GM19397 (cell line): ENCODE measurements around the gene MAF.

Experiments
- ATAC-seq: cut with Tn5 transposase; IDR thresholded peaks from one replicate; pipeline ENCODE4 v1.9.1; 2021; ENCODE audit warnings: mild to moderate bottlenecking, moderate library complexity; ENCODE audit not compliant: unreplicated experiment

Gene MAF

DNA sequence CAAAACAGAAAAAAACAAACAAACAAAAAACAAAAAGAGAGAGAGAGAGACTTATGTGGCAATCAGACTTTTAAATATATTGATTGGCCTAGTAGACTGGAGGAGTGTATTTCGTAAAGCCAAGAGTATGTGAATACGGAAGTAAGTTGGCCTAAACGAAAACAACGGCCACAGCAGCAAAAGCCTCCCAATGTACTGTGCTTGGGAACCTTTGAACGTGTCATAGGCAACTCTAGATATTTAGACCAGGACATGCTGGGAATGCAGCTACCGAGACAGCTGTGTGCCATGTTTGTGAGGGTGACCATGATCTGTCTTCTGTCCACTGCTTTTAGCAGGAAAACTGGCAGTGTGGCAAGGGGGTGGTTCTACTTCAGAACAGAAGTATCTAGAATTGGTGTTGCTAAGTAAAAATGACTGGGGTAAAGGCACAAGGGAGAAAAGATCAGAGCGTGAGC lies 7.4 kb downstream of the MAF start:
- ATAC-seq, result no peak

DNA sequence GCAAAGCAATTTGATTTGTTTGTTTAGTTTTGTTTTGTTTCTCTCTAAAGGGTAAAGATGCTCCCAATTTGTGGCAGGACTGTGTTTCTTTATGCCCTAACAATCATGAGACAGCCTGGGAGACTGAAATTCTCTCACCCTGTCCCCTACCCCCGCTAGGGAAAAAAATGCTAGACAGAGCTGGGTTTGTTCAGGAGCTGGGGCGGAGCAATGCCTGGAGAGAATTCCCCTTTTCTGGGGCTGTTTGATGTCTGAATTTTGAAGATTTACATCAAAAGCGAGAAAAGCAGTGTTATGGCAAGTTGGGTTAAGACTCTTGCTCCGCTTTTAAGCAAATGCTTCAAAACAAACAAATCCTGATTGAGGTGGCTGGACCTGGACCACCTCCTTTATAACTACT lies 8.4 kb downstream of the MAF start:
- ATAC-seq, result no peak

DNA sequence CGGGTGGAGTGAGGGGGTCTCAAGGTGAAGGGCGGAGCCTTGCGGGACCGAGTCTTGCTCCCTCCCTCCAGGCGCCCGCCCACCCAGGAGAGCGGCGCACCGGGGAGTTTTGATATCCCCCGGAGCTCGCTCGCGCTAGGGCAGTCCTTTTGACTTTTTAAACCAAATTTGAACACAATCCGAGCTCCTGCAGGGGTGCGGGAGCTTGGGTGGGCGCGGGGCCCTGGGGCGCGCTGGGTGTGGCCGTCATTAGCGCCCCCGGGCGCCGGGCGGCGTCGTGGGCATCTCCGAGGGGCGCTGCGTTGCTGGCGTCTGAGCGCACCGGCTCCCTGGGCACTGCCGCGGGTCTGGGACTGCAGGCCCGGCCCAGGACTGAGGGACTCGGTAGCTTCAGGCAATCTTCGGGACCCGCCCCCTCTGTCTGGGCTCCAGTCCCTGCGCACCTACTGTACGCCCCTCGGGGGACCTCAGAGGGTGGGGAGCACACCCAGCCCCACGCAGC lies 10.9 kb downstream of the MAF start:
- no peak for ATAC-seq

DNA sequence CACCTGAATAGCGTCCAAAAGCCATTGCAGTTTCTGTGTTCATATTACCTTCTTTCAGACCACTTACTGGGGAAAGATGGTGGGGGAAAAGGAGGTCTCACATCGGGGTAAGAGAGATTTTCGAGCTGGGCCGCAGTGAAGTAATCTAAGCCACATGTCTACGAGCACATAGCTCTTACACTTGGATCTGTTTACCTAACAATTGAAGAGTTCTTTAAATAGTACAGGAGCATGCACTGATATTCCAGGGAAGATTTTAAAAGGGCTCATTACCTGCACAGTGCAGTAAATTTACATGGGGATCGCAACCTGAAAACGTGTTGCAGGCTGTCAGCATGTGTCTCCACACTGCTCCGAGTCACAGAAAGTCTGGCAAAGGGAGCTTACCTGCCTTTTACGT lies 12.6 kb downstream of the MAF start:
- no peak for ATAC-seq

DNA sequence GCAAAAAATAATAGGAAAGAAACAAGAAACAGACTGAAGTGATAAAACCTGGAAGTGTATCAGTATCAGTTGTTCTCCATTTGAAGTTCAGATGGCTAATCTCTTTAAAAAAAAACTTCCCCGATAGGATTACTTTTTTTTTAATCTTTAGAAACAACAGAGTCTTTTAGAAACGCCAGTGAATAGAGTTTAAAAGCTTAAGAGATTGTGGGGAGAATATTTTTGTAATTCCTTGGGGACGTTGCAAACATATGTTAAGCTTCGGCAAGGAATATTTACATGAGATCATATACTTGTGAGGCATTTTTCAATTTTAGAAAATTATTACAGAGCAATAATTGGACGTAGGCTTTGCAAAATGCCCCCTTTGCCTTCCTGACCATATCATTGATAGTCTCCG lies 13.2 kb downstream of the MAF start:
- ATAC-seq, result no peak

DNA sequence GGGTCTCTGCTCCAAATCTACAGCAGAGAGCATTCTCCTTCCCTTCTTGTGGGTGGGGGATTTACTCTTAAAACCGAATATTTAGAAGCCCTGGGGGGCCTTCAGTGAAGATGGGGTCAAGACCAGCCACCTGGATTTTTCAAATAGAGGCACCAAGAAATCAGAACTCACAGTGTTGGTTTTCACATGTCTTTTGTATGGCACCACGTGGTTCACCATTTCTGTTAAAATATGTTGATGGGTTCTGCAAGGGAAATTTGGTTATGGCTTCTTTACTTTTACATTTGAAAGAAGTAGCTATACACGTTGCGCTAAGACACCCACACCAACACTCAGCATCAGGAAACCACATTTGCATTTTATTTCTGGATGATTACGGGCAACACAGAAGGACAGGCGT lies 17.7 kb downstream of the MAF start:
- no peak for ATAC-seq

DNA sequence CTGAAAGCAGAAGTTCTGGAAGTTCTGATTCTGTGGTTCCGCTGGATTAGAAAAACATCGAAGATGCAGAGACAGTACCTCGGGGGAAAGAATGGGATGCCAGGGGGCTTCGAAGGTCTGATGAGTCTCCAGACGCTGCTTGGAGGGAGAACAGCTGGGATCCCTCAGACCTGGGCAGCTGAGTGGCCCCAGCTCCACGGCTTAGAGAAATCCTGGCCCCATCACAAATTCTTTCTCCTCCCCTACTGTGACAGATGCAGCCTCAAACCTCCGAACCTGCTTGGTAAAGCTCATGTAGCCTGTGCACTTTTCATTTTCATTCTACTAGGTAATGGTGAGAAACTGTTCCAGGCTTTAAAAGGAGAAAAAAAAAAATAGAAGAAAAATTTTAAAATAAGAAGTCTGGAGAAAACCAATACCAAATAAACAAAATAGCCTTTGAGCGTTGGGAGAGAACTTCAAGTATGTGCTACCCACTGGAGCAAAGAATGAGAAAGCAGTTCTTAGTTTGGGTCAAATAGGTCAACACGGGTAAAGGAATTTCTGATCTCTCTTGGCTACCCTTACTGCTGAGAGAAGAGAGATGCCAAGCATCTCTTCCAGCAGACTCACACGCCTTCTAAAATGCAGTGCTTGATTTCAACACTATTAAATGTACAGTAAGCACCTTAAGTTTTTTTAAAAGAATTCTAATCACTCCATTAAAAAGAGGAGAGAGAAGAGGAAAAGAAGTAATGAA lies 19.9 kb downstream of the MAF start:
- ATAC-seq, result no peak

DNA sequence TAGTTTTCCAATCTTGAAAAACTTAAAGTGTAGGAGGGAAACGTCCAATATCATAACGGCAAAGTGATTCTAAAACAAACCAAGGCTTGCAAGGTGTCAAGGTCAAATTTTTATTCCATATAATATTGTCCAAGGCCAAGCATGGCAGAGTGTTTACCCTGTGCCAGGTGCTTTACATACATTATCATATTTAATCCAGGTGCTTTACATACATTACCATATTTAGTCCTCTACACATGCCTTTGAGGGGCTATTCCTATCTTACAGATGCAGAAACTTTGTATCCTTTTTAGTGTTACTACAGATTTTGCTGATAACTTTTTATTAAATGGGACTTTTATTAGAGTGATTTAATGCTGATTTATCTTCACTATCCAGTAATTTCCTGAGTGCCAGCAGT lies 23.9 kb downstream of the MAF start:
- no peak for ATAC-seq

DNA sequence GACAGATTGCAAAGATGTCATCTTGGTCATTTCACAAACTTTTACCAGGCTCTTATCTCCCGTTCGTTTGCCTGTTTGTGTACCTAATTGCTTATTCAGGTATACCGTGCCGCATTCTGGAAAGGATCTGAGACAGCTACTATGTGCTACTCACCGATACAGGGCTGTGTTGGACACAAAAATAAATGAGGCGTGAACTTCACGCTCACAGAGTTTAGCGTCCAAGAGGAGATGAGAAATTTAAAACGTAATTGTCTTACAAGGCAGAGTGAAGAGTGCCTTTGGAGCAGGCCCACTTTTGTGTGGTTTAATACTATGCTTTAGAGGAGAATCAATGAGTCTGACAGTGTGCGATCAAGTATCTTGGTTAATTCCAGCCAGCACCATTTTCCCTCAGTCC lies 26.7 kb downstream of the MAF start:
- no peak for ATAC-seq

DNA sequence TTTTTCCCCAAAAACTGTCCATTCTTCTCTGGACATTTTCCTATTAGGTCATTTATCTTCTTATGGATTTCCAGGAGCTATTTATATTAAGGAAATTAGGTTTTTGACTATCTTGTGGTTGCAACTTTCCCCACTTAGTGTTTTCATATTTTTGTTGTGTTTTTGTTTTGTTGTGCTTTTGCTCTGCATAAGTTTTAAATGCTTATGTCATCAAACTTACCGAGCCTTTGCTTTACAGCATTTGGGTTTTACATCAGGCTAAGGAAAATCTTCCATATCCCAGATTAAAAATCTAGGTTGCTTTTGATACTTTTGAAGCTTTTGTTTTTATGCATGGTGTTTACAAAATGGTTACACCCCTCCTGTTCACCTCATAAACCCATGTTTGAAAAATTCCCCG lies 27.5 kb downstream of the MAF start:
- ATAC-seq, result no peak

DNA sequence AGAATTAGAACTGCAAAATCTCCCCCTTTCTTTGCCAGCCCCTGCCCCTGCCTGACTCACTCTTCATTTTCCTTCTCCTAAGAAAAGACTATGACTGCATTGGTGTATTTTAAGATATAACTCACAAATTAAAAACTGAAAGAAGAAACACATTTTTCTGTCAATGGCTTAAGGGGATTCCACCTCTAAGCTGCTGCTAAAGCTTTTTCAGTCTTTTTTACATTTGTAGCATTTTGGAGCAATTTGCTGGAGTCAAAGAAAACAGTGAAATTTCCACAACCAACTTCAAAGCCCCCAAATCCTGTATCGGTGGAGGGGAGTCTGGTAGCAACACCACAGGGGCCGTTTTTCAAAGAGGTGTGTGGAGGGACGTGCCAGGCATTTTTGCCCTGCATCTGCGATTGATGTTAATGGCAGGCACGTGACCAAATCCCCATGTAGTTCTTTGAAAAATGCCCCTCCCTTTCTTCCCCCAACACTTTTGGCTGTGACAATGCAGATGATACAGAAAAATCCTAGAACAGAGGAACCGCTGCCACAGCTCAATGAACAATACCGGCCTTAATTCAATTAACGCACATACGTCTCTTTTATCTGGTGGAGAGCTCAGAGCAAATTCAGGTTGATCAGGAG lies 28.5 kb downstream of the MAF start:
- ATAC-seq, result no peak

DNA sequence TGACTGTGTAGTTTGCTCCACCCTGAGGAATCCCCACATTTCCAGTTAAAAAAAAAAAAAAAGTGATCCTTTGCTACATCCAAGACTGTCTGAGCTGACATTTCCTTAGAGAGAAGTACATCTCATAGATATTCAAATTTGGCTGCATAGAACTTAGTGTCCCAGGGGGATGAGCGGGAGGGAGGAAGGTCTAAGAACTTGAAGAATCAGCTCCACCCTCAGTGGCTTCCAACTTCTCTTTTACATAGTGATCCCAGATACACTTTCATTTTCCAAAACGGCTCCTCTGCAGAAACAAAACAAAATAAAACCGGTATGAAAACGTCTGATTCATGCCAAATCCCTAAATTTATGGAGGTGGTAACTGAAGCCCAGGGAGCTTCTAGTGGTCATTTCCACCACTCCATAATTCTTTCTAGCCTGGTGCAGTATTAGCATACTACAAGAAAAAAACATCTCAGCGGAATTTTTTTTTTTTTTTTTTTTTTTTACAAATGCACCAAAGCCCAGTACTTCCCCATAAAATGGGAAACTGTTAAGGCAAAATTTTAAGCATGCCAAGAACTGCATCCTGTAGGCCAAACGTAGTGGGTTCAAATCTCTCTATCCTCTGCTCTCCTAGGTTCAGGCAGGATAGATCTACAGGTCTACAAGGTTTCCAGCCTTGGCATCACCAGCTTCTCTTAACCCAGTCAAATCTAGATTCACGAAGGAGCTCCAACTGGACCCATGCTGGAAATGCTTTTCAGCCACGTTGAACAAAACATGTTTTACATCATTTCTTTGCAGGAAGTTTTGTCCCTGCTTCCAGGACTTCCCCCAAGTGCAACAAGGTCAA lies 29.3 kb downstream of the MAF start:
- ATAC-seq, result no peak

DNA sequence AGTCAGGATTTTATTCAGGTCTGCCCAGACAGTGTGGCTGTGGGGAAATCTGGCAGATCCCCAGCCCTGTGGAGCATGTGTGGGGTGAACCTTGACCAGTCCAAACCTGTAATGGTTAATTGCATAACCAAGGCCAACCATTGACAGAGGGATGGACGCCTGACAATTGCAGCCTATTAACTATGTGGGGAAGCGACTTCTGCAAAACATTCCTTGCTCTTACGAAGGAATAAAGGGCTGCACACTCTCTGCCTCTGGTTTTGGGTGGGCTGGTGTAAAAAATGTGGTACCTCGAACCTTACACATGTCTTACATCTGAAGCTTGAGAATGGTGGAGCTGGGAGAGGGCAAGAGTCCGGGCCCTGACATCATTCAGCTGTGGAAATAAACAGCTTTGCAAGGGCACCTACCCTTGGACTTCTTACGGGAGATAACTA lies 35.8 kb downstream of the MAF start:
- ATAC-seq, result no peak

DNA sequence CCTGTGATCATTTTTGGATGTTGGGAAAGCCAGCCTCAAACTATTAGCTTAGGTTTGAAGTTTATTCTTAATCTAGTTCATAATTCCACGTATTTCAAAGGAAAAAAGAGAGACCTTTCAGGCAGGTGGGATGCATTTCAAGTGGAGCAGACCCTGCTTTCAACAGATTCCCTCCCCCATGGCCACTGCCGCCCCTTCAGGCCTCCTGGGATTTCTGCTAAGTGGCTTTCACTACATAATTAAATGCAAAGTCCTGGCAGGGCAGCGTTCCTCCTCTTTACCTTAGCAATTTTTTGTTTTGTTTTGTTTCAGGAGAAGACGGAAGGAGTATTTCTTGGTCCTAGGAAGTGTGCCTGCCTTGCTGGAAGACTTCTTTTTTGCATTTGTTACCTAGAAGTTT lies 36.6 kb downstream of the MAF start:
- no peak for ATAC-seq

DNA sequence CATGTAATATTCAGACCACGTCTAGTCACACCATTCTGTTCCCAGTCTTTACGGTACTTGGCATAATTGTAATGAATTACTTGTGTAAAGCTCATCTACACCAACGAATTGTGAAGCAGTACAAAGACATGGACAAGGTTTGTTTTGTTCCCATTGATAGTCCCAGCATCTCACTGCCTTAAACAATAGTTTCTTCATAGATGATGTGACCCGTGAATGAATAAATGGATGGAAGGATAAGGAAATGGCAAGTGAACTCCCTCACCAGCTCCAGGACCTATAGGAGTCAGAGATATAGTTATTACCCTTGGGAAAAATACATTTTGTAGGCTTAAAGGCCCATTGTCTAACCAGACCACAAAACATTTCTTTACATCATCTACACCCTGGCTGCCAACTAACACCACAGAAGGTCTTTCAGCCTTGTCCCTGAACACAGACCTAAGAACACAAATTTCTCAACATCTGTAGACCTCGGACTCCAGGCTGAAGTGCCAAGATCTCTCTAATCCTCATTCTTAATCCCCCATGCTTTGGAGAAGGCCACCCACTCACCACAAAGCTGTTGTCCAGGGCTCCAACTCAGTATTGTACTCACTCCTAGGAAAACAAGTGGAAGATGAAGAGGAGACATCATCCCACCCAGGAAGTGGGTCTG lies 38.2 kb downstream of the MAF start:
- ATAC-seq, result no peak

DNA sequence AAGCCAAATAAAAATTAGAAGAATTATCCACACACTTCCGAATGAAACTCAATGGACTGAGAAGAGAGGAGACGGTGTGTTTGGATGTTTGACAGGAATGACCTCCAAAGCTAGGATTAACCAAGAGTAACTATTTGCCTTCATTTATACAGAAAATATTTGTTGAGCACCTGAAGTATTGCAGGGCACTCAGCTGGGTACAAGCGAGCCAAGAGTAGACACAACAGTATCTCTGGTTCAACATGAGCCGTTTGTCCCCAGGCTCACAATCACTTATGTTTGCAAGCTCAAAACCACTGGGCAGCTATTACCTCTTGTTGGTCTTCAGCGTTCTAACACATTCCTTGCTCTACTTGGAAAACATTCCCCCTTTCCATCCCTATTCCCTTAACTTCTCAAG lies 38.8 kb downstream of the MAF start:
- no peak for ATAC-seq

DNA sequence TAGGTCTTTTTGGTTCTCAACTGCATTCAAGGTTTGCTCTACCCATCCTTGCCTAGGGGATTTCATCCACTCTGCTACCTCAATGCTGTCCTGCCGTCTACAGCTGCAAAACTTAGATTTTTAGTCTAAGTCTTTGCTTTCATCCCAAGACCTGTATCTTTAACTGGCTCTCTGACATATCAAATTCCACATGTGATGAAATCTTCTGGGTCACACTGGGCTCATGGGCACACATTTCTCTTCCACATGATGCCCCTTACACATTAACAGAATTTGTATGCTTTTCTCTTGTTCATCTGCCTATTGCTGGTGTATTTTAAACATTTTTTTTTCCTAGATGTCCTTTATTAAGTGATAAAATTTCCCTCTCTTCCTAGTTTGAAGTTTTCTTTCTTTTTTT lies 39.6 kb downstream of the MAF start:
- ATAC-seq, result no peak

DNA sequence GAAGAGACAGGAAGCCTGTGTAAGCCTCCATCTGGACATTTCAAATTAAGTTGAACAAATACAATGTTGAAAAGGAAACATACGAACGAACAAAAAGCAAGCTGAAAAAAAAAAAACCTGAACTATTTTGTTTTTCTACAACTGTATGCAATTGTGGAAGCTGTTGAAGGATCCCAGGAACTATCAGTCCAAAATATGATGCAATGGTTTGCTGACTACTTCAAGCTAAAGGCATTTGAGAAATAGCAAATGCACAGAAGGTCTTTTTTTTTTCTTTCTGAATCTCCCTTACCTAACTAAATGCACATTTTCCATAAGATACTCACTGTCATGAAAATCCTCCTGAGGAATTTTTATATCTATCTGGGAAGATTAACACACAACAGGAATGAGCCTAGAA lies 40.2 kb downstream of the MAF start:
- no peak for ATAC-seq

DNA sequence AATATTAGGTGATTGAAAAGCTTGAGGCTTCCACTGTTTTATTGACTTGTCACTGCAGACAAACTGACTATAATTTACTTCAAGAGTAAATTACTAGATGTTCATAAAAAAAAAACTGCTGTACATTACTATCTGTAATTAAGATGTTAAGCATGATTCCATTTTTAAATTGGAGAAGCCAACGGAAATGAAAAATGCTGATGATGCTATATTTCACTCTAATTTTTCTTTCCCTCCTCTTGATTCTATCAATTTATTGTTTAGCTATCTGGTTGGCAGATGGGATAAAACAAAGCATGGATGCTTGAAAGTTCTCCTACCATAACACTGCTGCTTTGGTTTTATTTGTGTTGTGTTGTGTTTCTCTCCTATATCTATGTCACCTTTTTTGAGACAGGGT lies 41.0 kb downstream of the MAF start:
- ATAC-seq, result no peak

DNA sequence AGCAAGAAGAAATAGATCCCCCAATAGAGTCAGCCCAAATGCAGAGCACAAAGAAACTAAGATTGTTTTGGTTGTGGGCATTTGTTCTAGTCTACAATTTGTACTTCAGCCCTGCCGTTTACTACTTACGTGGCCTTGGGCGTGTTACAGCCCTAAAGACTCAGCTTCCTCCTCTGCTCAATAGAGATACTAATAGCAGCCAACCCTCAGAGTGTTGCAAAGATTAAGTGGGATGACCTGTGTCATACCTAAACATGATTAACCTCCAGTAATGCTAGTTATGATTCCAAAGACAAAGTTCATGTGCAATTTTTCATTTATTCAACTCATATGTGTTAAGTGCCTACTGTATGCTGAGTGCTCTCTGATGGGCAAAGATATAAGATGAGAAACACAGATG lies 43.1 kb downstream of the MAF start:
- ATAC-seq, result no peak

DNA sequence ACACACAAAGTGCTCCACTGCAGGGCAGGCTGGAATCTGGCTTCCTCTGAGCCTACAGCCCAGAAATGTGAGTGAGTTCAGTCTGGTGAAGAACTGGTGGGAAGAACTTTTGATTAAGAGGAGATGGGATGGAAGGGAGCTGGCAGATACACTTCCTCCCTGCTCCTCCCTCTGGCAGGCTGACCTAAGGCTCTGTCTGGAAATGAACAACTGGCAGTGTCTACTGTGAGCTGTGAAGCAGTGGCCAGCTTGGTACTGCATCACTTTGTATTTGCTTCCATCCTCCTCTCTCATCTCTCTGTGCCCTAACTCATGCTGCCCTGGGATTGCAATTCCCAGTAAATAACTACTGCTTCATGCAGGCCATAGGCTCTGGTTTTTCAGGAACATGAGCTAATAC lies 45.6 kb downstream of the MAF start:
- ATAC-seq, result no peak
